Natural killer cell (primary cell): ENCODE measurements around the gene ISG15. TPM values are rescaled to one million over a fixed set of nuclear protein-coding genes. Genes with fewer than 3 reads are reported as not detected.

Experiments
- ATAC-seq, 3 donors: fragments of 150-1000 bp in 2 of 3; fragments of 200-7000 bp in 1 of 3; cut with Tn5 transposase; 1 replicate in 1 of 3; 2 replicates in 2 of 3; pipeline ENCODE4 v1.10.0; 2021; ENCODE audit warnings: mild to moderate bottlenecking in 2 of 3, moderate library complexity in 2 of 3
- DNase-seq, 2 donors: peaks; one replicate each; pipeline versions ENCODE4 v3.0.0 to v3.0.0-alpha.2; 2013 to 2021; ENCODE audit warnings: mixed read lengths in 1 of 2
- H3K27ac ChIP-seq: one replicate; pipeline ENCODE4 v1.5.1; 2013; ENCODE audit warnings: mild to moderate bottlenecking, low read length
- H3K27me3 ChIP-seq: one replicate; pipeline ENCODE4 v1.6.1; 2013; ENCODE audit warnings: low read length; ENCODE audit not compliant: control insufficient read depth, insufficient read depth
- H3K36me3 ChIP-seq: one replicate; pipeline ENCODE4 v1.6.1; 2013; ENCODE audit warnings: low read length; ENCODE audit not compliant: control insufficient read depth, insufficient read depth
- H3K4me1 ChIP-seq: one replicate; pipeline ENCODE4 v1.6.1; 2013; ENCODE audit warnings: low read length; ENCODE audit not compliant: control insufficient read depth, insufficient read depth
- H3K4me3 ChIP-seq: one replicate; pipeline ENCODE4 v1.5.1; 2013; ENCODE audit warnings: low read length
- H3K9me3 ChIP-seq: one replicate; pipeline ENCODE4 v1.6.1; 2013; ENCODE audit warnings: low read length; ENCODE audit not compliant: control insufficient read depth, insufficient read depth
- H3K27ac Mint-ChIP-seq, 2 donors: one replicate each; pipeline ENCODE4 v1.8.0; 2022; ENCODE audit warnings: mild to moderate bottlenecking in 2 of 2, mixed read lengths in 2 of 2, moderate library complexity in 1 of 2
- H3K27me3 Mint-ChIP-seq, 2 donors: one replicate each; pipeline ENCODE4 v1.8.0; 2022; ENCODE audit warnings: low read depth in 2 of 2, mixed read lengths in 2 of 2
- H3K36me3 Mint-ChIP-seq: one replicate; pipeline ENCODE4 v1.8.0; 2022; ENCODE audit warnings: mixed read lengths
- H3K4me1 Mint-ChIP-seq, 2 donors: one replicate each; pipeline ENCODE4 v1.8.0; 2022; ENCODE audit warnings: mixed read lengths in 2 of 2
- H3K4me3 Mint-ChIP-seq: one replicate; pipeline ENCODE4 v1.8.0; 2022; ENCODE audit warnings: mild to moderate bottlenecking, moderate library complexity, mixed read lengths
- H3K9me3 Mint-ChIP-seq, 2 donors: one replicate each; pipeline ENCODE4 v1.8.0; 2022; ENCODE audit warnings: mixed read lengths in 2 of 2
- WGBS: methylation state at CpG from one replicate; pipeline ENCODE4 v1.1.7; 2013; ENCODE audit warnings: missing lambda C conversion rate; ENCODE audit not compliant: insufficient coverage; 5-methylcytosine and 5-hydroxymethylcytosine counted together
- intact Hi-C: fragments of 100-400 bp; cut with micrococcal nuclease; formaldehyde crosslinking; loops from one replicate; pipeline ENCODE4 v1.14.2; 2022
- total RNA-seq, 4 donors: library from RNA; stranded (reverse); fragments of 120-200 nt in 1 of 4; gene quantifications; one replicate each; pipeline versions ENCODE4 v1.2.3 to v1.2.4, GENCODE V29; 2013 to 2022
- TF ChIP-seq, protein P1 (sequence below): fragments of 200-600 bp; IDR thresholded peaks from one replicate; pipeline ENCODE4 v1.8.0; 2022; ENCODE audit warnings: antibody characterized with exemption

ISG15 gene
- total RNA-seq, 3 donors from 2014 or later (not counting 1 experiment from before 2014, with no cell fraction given), result 17.0 to 56.9 (median 50.2) TPM

DNA sequence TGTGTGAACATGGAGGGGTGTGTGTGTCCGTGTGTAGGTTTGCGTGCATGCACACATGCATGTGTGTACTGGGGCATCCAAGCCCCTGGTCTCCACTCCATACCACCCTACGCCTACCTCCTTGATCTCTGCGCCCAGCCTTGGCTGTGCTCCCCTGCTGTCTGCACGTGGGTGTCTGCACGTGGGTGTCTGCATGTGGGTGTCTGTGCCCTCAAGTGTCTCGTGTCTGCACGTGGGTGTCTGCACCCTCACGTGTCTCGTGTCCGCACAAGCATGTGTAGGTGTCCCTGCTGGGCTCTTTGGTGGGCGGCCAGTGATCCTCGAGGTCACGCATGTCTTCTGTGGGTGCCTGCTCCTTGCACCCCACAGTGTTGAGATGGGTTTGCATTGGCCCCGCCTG lies 39.7 kb downstream of the ISG15 start:
- H3K4me1 ChIP-seq, result no peaks in the 10 kb centered on the region
- no peaks in the 10 kb centered on the region for H3K9me3 ChIP-seq
- no peak for DNase-seq
- no peak overlapping the region for H3K27ac Mint-ChIP-seq
- H3K36me3 ChIP-seq, result no peaks in the 10 kb centered on the region
- H3K27me3 Mint-ChIP-seq, result peaks cover under 1 to 2% of the 10 kb centered on the region in 2 donors
- TF ChIP-seq, protein P1, sequence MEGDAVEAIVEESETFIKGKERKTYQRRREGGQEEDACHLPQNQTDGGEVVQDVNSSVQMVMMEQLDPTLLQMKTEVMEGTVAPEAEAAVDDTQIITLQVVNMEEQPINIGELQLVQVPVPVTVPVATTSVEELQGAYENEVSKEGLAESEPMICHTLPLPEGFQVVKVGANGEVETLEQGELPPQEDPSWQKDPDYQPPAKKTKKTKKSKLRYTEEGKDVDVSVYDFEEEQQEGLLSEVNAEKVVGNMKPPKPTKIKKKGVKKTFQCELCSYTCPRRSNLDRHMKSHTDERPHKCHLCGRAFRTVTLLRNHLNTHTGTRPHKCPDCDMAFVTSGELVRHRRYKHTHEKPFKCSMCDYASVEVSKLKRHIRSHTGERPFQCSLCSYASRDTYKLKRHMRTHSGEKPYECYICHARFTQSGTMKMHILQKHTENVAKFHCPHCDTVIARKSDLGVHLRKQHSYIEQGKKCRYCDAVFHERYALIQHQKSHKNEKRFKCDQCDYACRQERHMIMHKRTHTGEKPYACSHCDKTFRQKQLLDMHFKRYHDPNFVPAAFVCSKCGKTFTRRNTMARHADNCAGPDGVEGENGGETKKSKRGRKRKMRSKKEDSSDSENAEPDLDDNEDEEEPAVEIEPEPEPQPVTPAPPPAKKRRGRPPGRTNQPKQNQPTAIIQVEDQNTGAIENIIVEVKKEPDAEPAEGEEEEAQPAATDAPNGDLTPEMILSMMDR, result no peak
- H3K4me3 Mint-ChIP-seq, result no peak overlapping the region
- intact Hi-C loops, result no loop called here
- peaks cover under 1% of the 10 kb centered on the region for H3K27me3 ChIP-seq
- H3K36me3 Mint-ChIP-seq, result no peaks in the 10 kb centered on the region
- no peak overlapping the region for H3K4me3 ChIP-seq
- H3K4me1 Mint-ChIP-seq, result no peaks in the 10 kb centered on the region
- no peaks in the 10 kb centered on the region for H3K9me3 Mint-ChIP-seq
- ATAC-seq, result no peak
- WGBS, result 88% methylated on average over 13 of the region's 15 CpGs
- H3K27ac ChIP-seq, result no peak overlapping the region

DNA sequence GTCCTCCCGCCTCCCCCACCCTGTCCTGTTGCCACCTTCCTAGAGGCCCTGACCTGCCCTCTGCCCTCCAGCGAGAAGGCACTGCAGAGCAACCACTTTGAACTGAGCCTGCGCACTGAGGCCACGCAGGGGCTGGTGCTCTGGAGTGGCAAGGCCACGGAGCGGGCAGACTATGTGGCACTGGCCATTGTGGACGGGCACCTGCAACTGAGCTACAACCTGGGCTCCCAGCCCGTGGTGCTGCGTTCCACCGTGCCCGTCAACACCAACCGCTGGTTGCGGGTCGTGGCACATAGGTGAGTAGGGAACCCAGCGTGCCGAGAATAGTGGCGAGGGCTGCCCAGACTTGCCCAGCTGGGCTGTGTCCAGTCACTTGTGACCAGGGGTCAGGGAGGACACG lies 40.4 kb downstream of the ISG15 start:
- H3K4me3 Mint-ChIP-seq, result no peak overlapping the region
- H3K27me3 ChIP-seq, result peaks cover 7% of the 10 kb centered on the region
- no peaks in the 10 kb centered on the region for H3K36me3 Mint-ChIP-seq
- WGBS, result 94% methylated on average over 18 of the region's 18 CpGs
- TF ChIP-seq, protein P1, result no peak
- DNase-seq, result no peak
- no peak overlapping the region for H3K27ac Mint-ChIP-seq
- intact Hi-C loops, result no loop called here
- no peaks in the 10 kb centered on the region for H3K9me3 ChIP-seq
- no peak overlapping the region for H3K4me3 ChIP-seq
- no peak overlapping the region for H3K27ac ChIP-seq
- peaks cover 1% of the 10 kb centered on the region for H3K4me1 ChIP-seq
- H3K9me3 Mint-ChIP-seq, result no peaks in the 10 kb centered on the region
- peaks cover 0 to 6% of the 10 kb centered on the region in 2 donors for H3K4me1 Mint-ChIP-seq
- H3K36me3 ChIP-seq, result no peaks in the 10 kb centered on the region
- no peak for ATAC-seq
- peaks cover 7 to 8% of the 10 kb centered on the region in 2 donors for H3K27me3 Mint-ChIP-seq

DNA sequence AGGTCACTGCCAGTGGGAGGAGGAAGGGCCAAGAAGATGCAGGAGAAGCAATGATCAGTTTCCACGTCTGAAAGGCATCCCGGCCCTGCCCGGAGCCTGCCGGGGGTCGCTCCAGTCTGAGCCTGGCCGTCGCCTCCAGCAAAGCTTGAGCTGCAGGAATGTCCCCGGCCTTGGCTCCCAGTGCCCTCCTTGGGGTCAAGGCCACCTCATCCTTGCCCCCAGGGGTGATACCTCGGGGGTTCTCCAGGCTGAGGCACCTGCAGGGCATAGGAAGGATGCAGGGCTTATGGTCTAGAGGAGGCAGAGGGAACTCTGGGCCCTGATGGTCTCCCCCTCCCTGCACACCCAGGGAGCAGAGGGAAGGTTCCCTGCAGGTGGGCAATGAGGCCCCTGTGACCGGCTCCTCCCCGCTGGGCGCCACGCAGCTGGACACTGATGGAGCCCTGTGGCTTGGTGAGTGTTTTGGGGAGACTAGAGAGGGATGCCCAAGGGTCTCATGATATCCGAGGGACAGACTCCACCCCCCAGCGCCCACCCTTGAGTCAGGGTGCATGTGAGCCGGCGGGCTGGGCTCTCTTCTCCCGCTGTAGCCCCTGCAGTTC lies 40.9 kb downstream of the ISG15 start:
- Mint-ChIP-seq H3K27ac (no peak overlapping the region), H3K4me1 (peaks cover 0 to 11% of the 10 kb centered on the region in 2 donors), H3K4me3 (no peak overlapping the region), H3K36me3 (no peaks in the 10 kb centered on the region), H3K9me3 (no peaks in the 10 kb centered on the region), H3K27me3 (peaks cover 7 to 12% of the 10 kb centered on the region in 2 donors)
- Histone ChIP-seq H3K4me1 (peaks cover 6% of the 10 kb centered on the region), H3K36me3 (no peaks in the 10 kb centered on the region), H3K4me3 (no peak overlapping the region), H3K27me3 (peaks cover 12% of the 10 kb centered on the region), H3K9me3 (no peaks in the 10 kb centered on the region), H3K27ac (no peak overlapping the region)
- ATAC-seq (no peak), DNase-seq (no peak)
- TF ChIP-seq, protein P1, result no peak
- WGBS, result 92% methylated on average over 18 of the region's 18 CpGs
- intact Hi-C loops, result no loop called here

DNA sequence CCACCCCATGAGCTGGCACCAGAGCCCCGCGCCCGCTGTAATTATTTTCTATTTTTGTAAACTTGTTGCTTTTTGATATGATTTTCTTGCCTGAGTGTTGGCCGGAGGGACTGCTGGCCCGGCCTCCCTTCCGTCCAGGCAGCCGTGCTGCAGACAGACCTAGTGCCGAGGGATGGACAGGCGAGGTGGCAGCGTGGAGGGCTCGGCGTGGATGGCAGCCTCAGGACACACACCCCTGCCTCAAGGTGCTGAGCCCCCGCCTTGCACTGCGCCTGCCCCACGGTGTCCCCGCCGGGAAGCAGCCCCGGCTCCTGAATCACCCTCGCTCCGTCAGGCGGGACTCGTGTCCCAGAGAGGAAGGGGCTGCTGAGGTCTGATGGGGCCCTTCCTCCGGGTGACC lies 41.7 kb downstream of the ISG15 start:
- peaks cover 0 to 11% of the 10 kb centered on the region in 2 donors for H3K4me1 Mint-ChIP-seq
- no peak for DNase-seq
- no peaks in the 10 kb centered on the region for H3K36me3 Mint-ChIP-seq
- H3K36me3 ChIP-seq, result no peaks in the 10 kb centered on the region
- peaks cover 11% of the 10 kb centered on the region for H3K4me1 ChIP-seq
- WGBS, result 90% methylated on average over 23 of the region's 23 CpGs
- TF ChIP-seq, protein P1, result no peak
- peaks cover 7 to 14% of the 10 kb centered on the region in 2 donors for H3K27me3 Mint-ChIP-seq
- H3K4me3 ChIP-seq, result no peak overlapping the region
- H3K9me3 ChIP-seq, result no peaks in the 10 kb centered on the region
- no peaks in the 10 kb centered on the region for H3K9me3 Mint-ChIP-seq
- intact Hi-C loops, result no loop called here
- H3K27ac ChIP-seq, result no peak overlapping the region
- ATAC-seq, result no peak
- no peak overlapping the region for H3K4me3 Mint-ChIP-seq
- no peak overlapping the region for H3K27ac Mint-ChIP-seq
- H3K27me3 ChIP-seq, result peaks cover 15% of the 10 kb centered on the region
